Central memory CD8-positive, alpha-beta T cell (primary cell): ENCODE results near the gene WFDC5.

Source experiments
- ATAC-seq: fragments of 150-1000 bp; cut with Tn5 transposase; replicated peaks from 2 replicates; pipeline ENCODE4 v1.10.0; 2022; ENCODE audit warnings: mild to moderate bottlenecking, moderate FRiP score, moderate number of reproducible peaks; ENCODE audit not compliant: poor library complexity, severe bottlenecking; ENCODE audit errors: extremely low read depth
- DNase-seq, 2 donors: peaks; one replicate each; pipeline ENCODE4 v3.0.0; 2021; ENCODE audit warnings: low spot score in 2 of 2
- H3K27ac Mint-ChIP-seq: one replicate; pipeline ENCODE4 v1.8.0; 2022; ENCODE audit warnings: low read depth, mild to moderate bottlenecking, moderate library complexity, mixed read lengths
- H3K27me3 Mint-ChIP-seq: one replicate; pipeline ENCODE4 v1.8.0; 2022; ENCODE audit warnings: mixed read lengths
- H3K36me3 Mint-ChIP-seq: one replicate; pipeline ENCODE4 v1.8.0; 2022; ENCODE audit warnings: mild to moderate bottlenecking, moderate library complexity, mixed read lengths; ENCODE audit not compliant: insufficient read depth
- H3K4me1 Mint-ChIP-seq: one replicate; pipeline ENCODE4 v1.8.0; 2022; ENCODE audit warnings: mixed read lengths
- H3K4me3 Mint-ChIP-seq: one replicate; pipeline ENCODE4 v1.8.0; 2022; ENCODE audit warnings: mild to moderate bottlenecking, moderate library complexity, mixed read lengths
- H3K9me3 Mint-ChIP-seq: one replicate; pipeline ENCODE4 v1.8.0; 2022; ENCODE audit warnings: mixed read lengths

WFDC5 gene

DNA sequence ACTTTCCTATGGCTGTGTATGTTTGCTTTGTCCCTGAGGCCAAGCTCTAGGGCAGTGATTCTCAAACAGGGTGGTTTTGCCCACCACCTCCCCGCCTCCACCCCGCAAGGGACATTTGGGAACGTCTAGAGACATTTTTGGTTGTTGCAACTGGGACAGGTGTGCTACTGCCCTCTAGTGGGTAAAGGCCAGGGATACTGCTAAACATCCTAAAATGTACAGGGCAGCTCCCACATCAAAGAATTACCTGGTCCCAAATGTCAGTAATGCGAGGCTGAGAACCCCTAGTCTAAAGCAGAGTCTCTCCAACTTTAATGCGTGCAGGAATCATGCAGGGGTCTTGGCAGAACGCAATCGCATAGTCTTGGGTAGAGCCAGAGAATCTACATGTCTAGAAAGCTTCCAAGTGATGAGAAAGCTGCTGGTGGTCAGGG lies 19.2 kb downstream of the WFDC5 start:
- DNase-seq: peak in 1 of 2 donors; percentile 28
- ATAC-seq: peak; percentile 30
- Mint-ChIP-seq H3K4me1 (peaks cover under 1% of the 10 kb centered on the region), H3K4me3 (no peak overlapping the region), H3K36me3 (peaks cover 7% of the 10 kb centered on the region), H3K27me3 (peaks cover 40% of the 10 kb centered on the region), H3K27ac (no peak overlapping the region), H3K9me3 (no peaks in the 10 kb centered on the region)

DNA sequence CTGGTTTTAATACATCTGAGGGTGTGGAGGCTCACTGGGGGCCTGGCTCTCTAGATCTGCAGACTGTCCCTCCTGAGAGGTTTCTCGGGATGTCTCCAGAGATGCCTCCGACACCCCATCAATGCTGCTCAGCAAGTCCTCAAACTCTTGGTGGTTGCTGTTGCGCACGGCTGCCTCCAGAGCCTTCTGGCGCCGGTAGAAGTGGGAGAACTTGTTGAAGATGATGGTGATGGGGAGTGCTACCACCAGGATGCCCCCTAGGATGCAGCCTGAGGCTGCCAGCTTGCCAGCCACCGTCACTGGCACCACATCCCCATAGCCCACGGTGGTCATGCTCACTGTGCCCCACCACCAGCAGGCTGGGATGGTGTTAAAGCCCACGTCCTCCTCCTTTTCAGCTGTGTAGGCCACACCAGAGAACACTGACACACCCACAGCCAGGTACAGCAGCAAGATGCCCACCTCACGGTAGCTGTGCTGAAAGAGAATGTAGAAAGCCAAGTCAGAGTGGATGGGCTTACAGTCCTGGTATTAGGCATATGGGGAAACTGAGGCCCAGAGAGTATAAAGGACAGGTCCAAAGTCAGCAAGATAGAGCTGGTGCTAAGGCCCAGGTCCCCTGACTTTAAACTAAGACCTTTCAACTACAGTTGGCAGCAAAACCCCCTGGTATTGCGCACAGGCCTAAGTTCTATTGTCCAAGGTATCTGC lies 20.0 kb downstream of the WFDC5 start:
- H3K27ac Mint-ChIP-seq: no peak overlapping the region
- H3K4me3 Mint-ChIP-seq: no peak overlapping the region
- no peaks in the 10 kb centered on the region for H3K9me3 Mint-ChIP-seq
- ATAC-seq: no peak
- H3K36me3 Mint-ChIP-seq: peaks cover 7% of the 10 kb centered on the region
- no peak for DNase-seq
- H3K4me1 Mint-ChIP-seq: no peaks in the 10 kb centered on the region
- peaks cover 32% of the 10 kb centered on the region for H3K27me3 Mint-ChIP-seq

DNA sequence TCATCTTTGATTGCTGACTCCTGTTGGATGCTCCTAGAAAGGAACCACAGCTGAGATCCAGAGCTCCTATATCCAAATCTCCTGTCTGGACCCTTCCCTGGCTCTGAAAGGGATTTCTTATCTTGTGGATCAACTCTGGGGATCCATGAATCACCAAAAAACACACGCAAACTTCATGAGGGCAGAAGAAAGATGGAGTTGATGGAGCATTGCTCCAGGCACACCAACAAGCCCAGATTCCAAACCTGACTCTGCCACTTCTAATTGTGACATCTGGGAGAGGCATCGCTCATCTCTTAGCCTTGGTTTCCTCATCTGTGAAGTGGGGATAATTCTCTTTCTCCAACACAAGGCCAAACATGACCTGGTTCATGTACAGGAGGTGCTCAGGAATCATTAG lies 20.8 kb downstream of the WFDC5 start:
- peaks cover 8% of the 10 kb centered on the region for H3K36me3 Mint-ChIP-seq
- no peaks in the 10 kb centered on the region for H3K9me3 Mint-ChIP-seq
- no peak overlapping the region for H3K27ac Mint-ChIP-seq
- DNase-seq (no peak), ATAC-seq (no peak)
- H3K4me3 Mint-ChIP-seq: no peak overlapping the region
- no peaks in the 10 kb centered on the region for H3K4me1 Mint-ChIP-seq
- H3K27me3 Mint-ChIP-seq: peaks cover 24% of the 10 kb centered on the region

- ATAC-seq: no peak
- Mint-ChIP-seq H3K4me3 (no peak overlapping the region), H3K9me3 (no peaks in the 10 kb centered on the region)
Observed at GRCh38 chr20:45092898-45093297, 22.1 kb downstream of the WFDC5 start.

GRCh38 chr20:45091366-45091765 lies 23.6 kb downstream of the WFDC5 start:
- Mint-ChIP-seq H3K27ac (no peak overlapping the region), H3K27me3 (peaks cover 1% of the 10 kb centered on the region), H3K9me3 (no peaks in the 10 kb centered on the region), H3K4me1 (peaks cover 19% of the 10 kb centered on the region), H3K36me3 (peaks cover 12% of the 10 kb centered on the region), H3K4me3 (no peak overlapping the region)
- ATAC-seq (no peak), DNase-seq (no peak)

More at GRCh38 chr20:45092898-45093297, 22.1 kb downstream of the WFDC5 start:
- Mint-ChIP-seq H3K27ac (no peak overlapping the region), H3K36me3 (peaks cover 8% of the 10 kb centered on the region), H3K27me3 (peaks cover 16% of the 10 kb centered on the region), H3K4me1 (peaks cover 4% of the 10 kb centered on the region)
- DNase-seq: no peak

DNA sequence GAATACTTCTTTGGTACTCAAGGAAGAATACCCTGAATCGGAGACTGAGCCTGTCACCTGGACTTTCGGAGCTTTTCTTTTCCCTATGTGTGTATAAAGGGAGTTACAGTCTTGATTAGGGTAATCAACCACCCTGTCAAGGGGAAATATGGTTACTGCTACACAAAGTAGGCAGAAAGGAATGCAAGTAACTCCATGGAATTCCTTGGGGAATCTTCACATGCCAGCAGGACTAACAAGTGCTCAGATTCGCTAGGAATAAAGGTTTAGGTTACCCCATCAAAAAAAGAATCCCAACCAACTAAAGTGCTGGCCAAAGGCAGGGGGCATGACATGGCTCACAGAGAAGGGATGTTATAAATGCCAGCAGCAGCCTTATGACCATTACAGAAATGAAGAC lies 24.5 kb downstream of the WFDC5 start:
- DNase-seq: no peak
- ATAC-seq: no peak
- no peak overlapping the region for H3K27ac Mint-ChIP-seq

GRCh38 chr20:45088247-45088646 lies 26.7 kb downstream of the WFDC5 start:
- Mint-ChIP-seq H3K27ac (no peak overlapping the region), H3K9me3 (no peaks in the 10 kb centered on the region), H3K27me3 (no peaks in the 10 kb centered on the region), H3K36me3 (peaks cover 22% of the 10 kb centered on the region), H3K4me3 (no peak overlapping the region), H3K4me1 (peaks cover 31% of the 10 kb centered on the region)
- ATAC-seq (no peak), DNase-seq (no peak)

More for the DNA sequence above, 24.5 kb downstream of the WFDC5 start:
- Mint-ChIP-seq H3K27me3 (no peaks in the 10 kb centered on the region), H3K9me3 (no peaks in the 10 kb centered on the region), H3K36me3 (peaks cover 20% of the 10 kb centered on the region), H3K4me1 (peaks cover 28% of the 10 kb centered on the region), H3K4me3 (no peak overlapping the region)

- Mint-ChIP-seq H3K4me1 (peaks cover 33% of the 10 kb centered on the region), H3K27me3 (no peaks in the 10 kb centered on the region), H3K9me3 (no peaks in the 10 kb centered on the region), H3K36me3 (peaks cover 24% of the 10 kb centered on the region), H3K27ac (peak overlapping the region; percentile 5), H3K4me3 (no peak overlapping the region)
- DNase-seq (no peak), ATAC-seq (no peak)
Observed at GRCh38 chr20:45087814-45088213, 27.2 kb downstream of the WFDC5 start.

GRCh38 chr20:45087097-45087790 lies 27.7 kb downstream of the WFDC5 start:
- Mint-ChIP-seq H3K36me3 (peaks cover 25% of the 10 kb centered on the region), H3K9me3 (no peaks in the 10 kb centered on the region), H3K27ac (peak overlapping the region; percentile 5), H3K27me3 (no peaks in the 10 kb centered on the region), H3K4me1 (peaks cover 36% of the 10 kb centered on the region), H3K4me3 (no peak overlapping the region)
- DNase-seq: no peak
- no peak for ATAC-seq

GRCh38 chr20:45085867-45086266 lies 29.1 kb downstream of the WFDC5 start:
- Mint-ChIP-seq H3K27ac (no peak overlapping the region), H3K4me3 (no peak overlapping the region), H3K9me3 (peaks cover 4% of the 10 kb centered on the region), H3K27me3 (no peaks in the 10 kb centered on the region), H3K4me1 (peaks cover 36% of the 10 kb centered on the region), H3K36me3 (peaks cover 37% of the 10 kb centered on the region)
- ATAC-seq (no peak), DNase-seq (no peak)

- peaks cover 36% of the 10 kb centered on the region for H3K4me1 Mint-ChIP-seq
- no peak overlapping the region for H3K27ac Mint-ChIP-seq
- no peaks in the 10 kb centered on the region for H3K27me3 Mint-ChIP-seq
- H3K4me3 Mint-ChIP-seq: no peak overlapping the region
- H3K9me3 Mint-ChIP-seq: peaks cover 4% of the 10 kb centered on the region
- DNase-seq (no peak), ATAC-seq (no peak)
- H3K36me3 Mint-ChIP-seq: peaks cover 43% of the 10 kb centered on the region
Observed at GRCh38 chr20:45085289-45085688, 29.7 kb downstream of the WFDC5 start.

- ATAC-seq (no peak), DNase-seq (no peak)
- Mint-ChIP-seq H3K36me3 (peaks cover 60% of the 10 kb centered on the region), H3K27me3 (no peaks in the 10 kb centered on the region), H3K4me3 (no peak overlapping the region), H3K27ac (no peak overlapping the region), H3K4me1 (peaks cover 35% of the 10 kb centered on the region), H3K9me3 (peaks cover 4% of the 10 kb centered on the region)
Observed at GRCh38 chr20:45083127-45083526, 31.8 kb downstream of the WFDC5 start.

GRCh38 chr20:45082468-45082867 lies 32.5 kb downstream of the WFDC5 start:
- H3K9me3 Mint-ChIP-seq: peaks cover 4% of the 10 kb centered on the region
- no peak overlapping the region for H3K27ac Mint-ChIP-seq
- DNase-seq: no peak
- H3K4me1 Mint-ChIP-seq: peaks cover 28% of the 10 kb centered on the region
- H3K36me3 Mint-ChIP-seq: peaks cover 63% of the 10 kb centered on the region
- H3K4me3 Mint-ChIP-seq: no peak overlapping the region
- no peaks in the 10 kb centered on the region for H3K27me3 Mint-ChIP-seq
- ATAC-seq: no peak
